ENCODE data around the gene IGF2BP2.

Gene IGF2BP2

GRCh38 chr3:185631108-185631507 lies 193.7 kb downstream of the IGF2BP2 start:
- DNase-seq = no peak

- DNase-seq = no peak
Observed at GRCh38 chr3:185630182-185630622, 194.6 kb downstream of the IGF2BP2 start.

- DNase-seq = no peak
Observed at GRCh38 chr3:185629554-185630181, 195.2 kb downstream of the IGF2BP2 start.

- no peak for DNase-seq
Observed at GRCh38 chr3:185625784-185626183, 199.1 kb downstream of the IGF2BP2 start.

- no peak for DNase-seq
Observed at GRCh38 chr3:185623939-185624665, 200.7 kb downstream of the IGF2BP2 start.

- no peak for DNase-seq
Observed at GRCh38 chr3:185613016-185613415, 211.8 kb downstream of the IGF2BP2 start.

- DNase-seq = no peak
Observed at GRCh38 chr3:185606196-185606595, 218.6 kb downstream of the IGF2BP2 start.

- no peak for DNase-seq
Observed at GRCh38 chr3:185605566-185605965, 219.3 kb downstream of the IGF2BP2 start.

GRCh38 chr3:185595526-185595925 lies 229.3 kb downstream of the IGF2BP2 start:
- no peak for DNase-seq

- DNase-seq = no peak
Observed at GRCh38 chr3:185594073-185594472, 230.8 kb downstream of the IGF2BP2 start.
